H1 (cell line): ENCODE measurements around the gene PLVAP. TPM values are rescaled to one million over a fixed set of nuclear protein-coding genes. Genes with fewer than 3 reads are reported as not detected.

Experiments
- CTCF ChIA-PET: fragments of 300-600 bp; sonication (Branson Sonifier 250); formaldehyde crosslinking; loops from one replicate; lab custom pipeline; 2021; ENCODE audit not compliant: partially characterized antibody; lab: Charles Lee
- POLR2A ChIA-PET: fragments of 300-600 bp; sonication (Branson Sonifier 250); formaldehyde crosslinking; loops from one replicate; lab custom pipeline; 2021; ENCODE audit warnings: inconsistent platforms; ENCODE audit not compliant: partially characterized antibody; lab: Charles Lee
- DNase-seq, 2 experiments: peaks; one replicate each; pipeline versions ENCODE4 v3.0.0 to v3.0.0-alpha.2; 2010 to 2022; ENCODE audit warnings: low spot score in 2 of 2, low read depth in 1 of 2, mixed read lengths in 1 of 2
- FAIRE-seq: peaks from 2 replicates; lab custom pipeline; 2011; peaks lifted over from hg19 to GRCh38; lab: Jason Lieb, UNC
- H2AFZ ChIP-seq: 2 replicates; pipeline ENCODE4 v1.8.1; 2012; ENCODE audit warnings: low read length, inconsistent platforms
- H2AK5ac ChIP-seq: 2 replicates; pipeline ENCODE4 v1.6.1; 2013; ENCODE audit warnings: low read depth, low read length
- H2BK120ac ChIP-seq: replicated peaks from 2 replicates; pipeline ENCODE3; 2013; ENCODE audit warnings: low read depth, low read length, inconsistent platforms
- H2BK12ac ChIP-seq: 2 replicates; pipeline ENCODE4 v1.6.1; 2013; ENCODE audit warnings: low read depth, low read length
- H2BK15ac ChIP-seq: 2 replicates; pipeline ENCODE4 v1.6.1; 2013; ENCODE audit warnings: low read length
- H2BK20ac ChIP-seq: 2 replicates; pipeline ENCODE4 v1.6.1; 2013; ENCODE audit warnings: low read length
- H2BK5ac ChIP-seq: 2 replicates; pipeline ENCODE4 v1.6.1; 2013; ENCODE audit warnings: low read depth, low read length
- H3K14ac ChIP-seq: 2 replicates; pipeline ENCODE4 v1.6.1; 2013; ENCODE audit warnings: inconsistent platforms; ENCODE audit not compliant: insufficient read length
- H3K18ac ChIP-seq: 2 replicates; pipeline ENCODE4 v1.6.1; 2013; ENCODE audit warnings: low read length; ENCODE audit errors: extremely low read depth
- H3K23ac ChIP-seq: 2 replicates; pipeline ENCODE4 v1.6.1; 2013; ENCODE audit warnings: inconsistent platforms; ENCODE audit not compliant: insufficient read length
- H3K23me2 ChIP-seq: 2 replicates; pipeline ENCODE4 v1.6.1; 2013; ENCODE audit warnings: low read depth, low read length
- H3K27ac ChIP-seq: 2 replicates; pipeline ENCODE4 v1.6.1; 2011; ENCODE audit warnings: low read depth, low read length, inconsistent platforms
- H3K27me3 ChIP-seq, 4 experiments: replicated peaks in 1 of 4; 1 replicate in 1 of 4; 2 replicates in 3 of 4; pipeline versions ENCODE4 v1.6.1 to v1.8.1; 2011 to 2013; ENCODE audit warnings: low read length in 3 of 4, mild to moderate bottlenecking in 3 of 4, inconsistent platforms in 2 of 4, mixed read lengths in 2 of 4, moderate library complexity in 1 of 4; ENCODE audit not compliant: control insufficient read depth in 3 of 4, insufficient read depth in 3 of 4; ENCODE audit errors: extremely low read depth in 1 of 4
- H3K36me3 ChIP-seq, 4 experiments: 2 replicates each; pipeline versions ENCODE4 v1.6.1 to v1.8.1; 2011 to 2013; ENCODE audit warnings: mild to moderate bottlenecking in 4 of 4, low read length in 3 of 4, moderate library complexity in 2 of 4, control low read depth in 1 of 4, inconsistent platforms in 1 of 4; ENCODE audit not compliant: insufficient read depth in 4 of 4, control insufficient read depth in 2 of 4
- H3K4ac ChIP-seq: replicated peaks from 2 replicates; pipeline ENCODE3; 2013; ENCODE audit warnings: low read length, low read depth, mixed read lengths, inconsistent platforms; ENCODE audit not compliant: insufficient read length
- H3K4me1 ChIP-seq, 4 experiments: replicated peaks in 1 of 4; 1 replicate in 1 of 4; 2 replicates in 3 of 4; pipeline versions ENCODE4 v1.6.1 to v1.8.1; 2011 to 2013; ENCODE audit warnings: low read length in 3 of 4, inconsistent platforms in 2 of 4, mixed read lengths in 1 of 4; ENCODE audit not compliant: insufficient read depth in 4 of 4, control insufficient read depth in 3 of 4
- H3K4me2 ChIP-seq, 2 experiments: 2 replicates each; pipeline versions ENCODE4 v1.6.1 to v1.8.1; 2011 to 2013; ENCODE audit warnings: low read depth in 2 of 2, low read length in 2 of 2, control low read depth in 1 of 2, inconsistent platforms in 1 of 2, mild to moderate bottlenecking in 1 of 2; ENCODE audit not compliant: insufficient read depth in 1 of 2
- H3K4me3 ChIP-seq, 4 experiments: fragments of 200-600, 300-600 bp in 1 of 4; sonication (generic), shearing (Covaris generic), sonication (Bioruptor Twin) in 1 of 4; 2 replicates each; pipeline versions ENCODE4 v1.5.1 to v1.8.1; 2011 to 2016; ENCODE audit warnings: low read length in 4 of 4, low read depth in 3 of 4, control low read depth in 2 of 4, inconsistent platforms in 2 of 4, mild to moderate bottlenecking in 2 of 4, mixed read lengths in 1 of 4, moderate library complexity in 1 of 4; ENCODE audit not compliant: insufficient read depth in 2 of 4; ENCODE audit errors: extremely low read depth in 1 of 4
- H3K56ac ChIP-seq: replicated peaks from 2 replicates; pipeline ENCODE3; 2013; ENCODE audit warnings: low read depth, mild to moderate bottlenecking, mixed read lengths, low read length, inconsistent platforms; ENCODE audit not compliant: insufficient read length
- H3K79me1 ChIP-seq: 2 replicates; pipeline ENCODE4 v1.6.1; 2013; ENCODE audit warnings: low read depth, low read length, control low read depth
- H3K79me2 ChIP-seq, 2 experiments: 2 replicates each; pipeline versions ENCODE4 v1.6.1 to v1.8.1; 2012 to 2013; ENCODE audit warnings: low read length in 2 of 2, mild to moderate bottlenecking in 2 of 2, inconsistent platforms in 1 of 2; ENCODE audit not compliant: insufficient read depth in 2 of 2, control insufficient read depth in 1 of 2
- H3K9ac ChIP-seq, 4 experiments: replicated peaks in 1 of 4; 1 replicate in 1 of 4; 2 replicates in 3 of 4; pipeline versions ENCODE4 v1.6.1 to v1.8.1; 2011 to 2013; ENCODE audit warnings: low read depth in 3 of 4, low read length in 3 of 4, control low read depth in 2 of 4, mild to moderate bottlenecking in 2 of 4, moderate library complexity in 2 of 4, inconsistent platforms in 1 of 4; ENCODE audit errors: extremely low read depth in 1 of 4
- H3K9me3 ChIP-seq, 2 experiments: 2 replicates each; pipeline versions ENCODE4 v1.6.1 to v1.8.1; 2012 to 2013; ENCODE audit warnings: mild to moderate bottlenecking in 2 of 2, moderate library complexity in 2 of 2, control low read depth in 1 of 2, inconsistent platforms in 1 of 2, low read depth in 1 of 2, low read length in 1 of 2, mixed read lengths in 1 of 2; ENCODE audit not compliant: insufficient read depth in 2 of 2
- H4K20me1 ChIP-seq, 2 experiments: replicated peaks in 1 of 2; 2 replicates each; pipeline versions ENCODE3 to v1.8.1; 2011 to 2013; ENCODE audit warnings: inconsistent platforms in 2 of 2, low read length in 2 of 2, mild to moderate bottlenecking in 1 of 2; ENCODE audit not compliant: insufficient read depth in 2 of 2, control insufficient read depth in 1 of 2
- H4K5ac ChIP-seq: 2 replicates; pipeline ENCODE4 v1.6.1; 2013; ENCODE audit warnings: low read length, low read depth, mixed read lengths, inconsistent platforms; ENCODE audit not compliant: insufficient read length
- H4K8ac ChIP-seq: 2 replicates; pipeline ENCODE4 v1.8.0; 2013; ENCODE audit warnings: mild to moderate bottlenecking, moderate library complexity, low read length, inconsistent platforms; ENCODE audit not compliant: insufficient read depth; ENCODE audit errors: extremely low read depth
- H4K91ac ChIP-seq: replicated peaks from 2 replicates; pipeline ENCODE3; 2013; ENCODE audit warnings: low read length, mixed read lengths, inconsistent platforms; ENCODE audit not compliant: insufficient read length
- CHD1 ChIP-seq: IDR thresholded peaks from 2 replicates; pipeline ENCODE4 v1.6.1; 2012; ENCODE audit warnings: low read depth, low read length, improper control_type of control experiment
- EGR1 ChIP-seq: IDR thresholded peaks from 2 replicates; pipeline ENCODE4 v1.6.1; 2011; ENCODE audit warnings: low read depth, low read length, borderline replicate concordance
- EP300 ChIP-seq, 2 experiments: IDR thresholded peaks; 1 replicate in 1 of 2; 2 replicates in 1 of 2; pipeline ENCODE4 v1.6.1; 2011 to 2012; ENCODE audit warnings: low read depth in 2 of 2, low read length in 2 of 2, mild to moderate bottlenecking in 2 of 2, borderline replicate concordance in 1 of 2, inconsistent platforms in 1 of 2, moderate library complexity in 1 of 2
- EZH2 ChIP-seq: fragments of 200-600 bp; sonication (generic); IDR thresholded peaks from 2 replicates; pipeline ENCODE4 v1.7.1; 2012; ENCODE audit warnings: low read depth, mild to moderate bottlenecking, moderate library complexity, low read length, inconsistent platforms; ENCODE audit not compliant: severe bottlenecking
- GABPA ChIP-seq: IDR thresholded peaks from 2 replicates; pipeline ENCODE4 v1.6.1; 2011; ENCODE audit warnings: mild to moderate bottlenecking, low read length, moderate library complexity, borderline replicate concordance; ENCODE audit not compliant: insufficient read depth
- MAFK ChIP-seq: IDR thresholded peaks from 2 replicates; pipeline ENCODE4 v1.6.1; 2012; ENCODE audit warnings: low read depth, mild to moderate bottlenecking, improper control_type of control experiment, low read length
- SIRT6 ChIP-seq: IDR thresholded peaks from one replicate; pipeline ENCODE4 v1.7.1; 2012; ENCODE audit warnings: low read length, inconsistent platforms
- SP1 ChIP-seq: IDR thresholded peaks from 2 replicates; pipeline ENCODE4 v1.6.1; 2011; ENCODE audit warnings: low read depth, low read length
- SP4 ChIP-seq: IDR thresholded peaks from 2 replicates; pipeline ENCODE4 v1.6.1; 2012; ENCODE audit warnings: low read length, inconsistent platforms
- TCF12 ChIP-seq: IDR thresholded peaks from 2 replicates; pipeline ENCODE4 v1.6.1; 2011; ENCODE audit warnings: low read depth, mild to moderate bottlenecking, low read length
- WGBS, 2 experiments: shearing (Covaris generic) in 1 of 2; methylation state at CpG; one replicate each; pipeline versions ENCODE4 v1.1.6 to v1.1.7; 2013 to 2015; ENCODE audit warnings: low lambda C conversion rate in 2 of 2, mixed read lengths in 2 of 2, inconsistent platforms in 1 of 2, low coverage in 1 of 2, missing lambda C conversion rate in 1 of 2; ENCODE audit not compliant: insufficient replicate concordance in 2 of 2, insufficient coverage in 1 of 2, insufficient read length in 1 of 2; ENCODE audit errors: extremely low coverage in 1 of 2, missing lambda C conversion rate in 1 of 2; 5-methylcytosine and 5-hydroxymethylcytosine counted together
- polyA plus RNA-seq, 7 experiments: library from polyadenylated mRNA; depleted of rRNA in 3 of 7; stranded (reverse) in 5 of 7; unstranded in 2 of 7; fragments of >200 nt in 5 of 7; fragments of 200-250 nt in 2 of 7; gene quantifications; 1 replicate in 5 of 7; 2 replicates in 1 of 7; 4 replicates in 1 of 7; pipeline versions ENCODE4 v1.2.1 to v1.2.3, GENCODE V29; 2011 to 2013; ENCODE audit warnings: missing spikeins in 2 of 7, mixed read lengths in 2 of 7
- total RNA-seq: library from RNA; stranded (reverse); fragmentation: NEBNext Ultra II Directional; extraction: Animal tissue kit (Norgen Biotek cat#: 25700); gene quantifications from 2 replicates; pipeline ENCODE4 v1.2.1, GENCODE V29; 2021
- TF ChIP-seq, protein P1 (sequence below): IDR thresholded peaks from 2 replicates; pipeline ENCODE4 v1.6.1; 2011; ENCODE audit warnings: low read depth, mild to moderate bottlenecking, low read length; ENCODE audit not compliant: insufficient read depth

PLVAP gene
- total and polyA plus RNA-seq, 2 of the 8 experiments (the other 6 are each of a cell fraction or from before 2014, with no cell fraction given): 0.32 TPM; not detected in 1

DNA sequence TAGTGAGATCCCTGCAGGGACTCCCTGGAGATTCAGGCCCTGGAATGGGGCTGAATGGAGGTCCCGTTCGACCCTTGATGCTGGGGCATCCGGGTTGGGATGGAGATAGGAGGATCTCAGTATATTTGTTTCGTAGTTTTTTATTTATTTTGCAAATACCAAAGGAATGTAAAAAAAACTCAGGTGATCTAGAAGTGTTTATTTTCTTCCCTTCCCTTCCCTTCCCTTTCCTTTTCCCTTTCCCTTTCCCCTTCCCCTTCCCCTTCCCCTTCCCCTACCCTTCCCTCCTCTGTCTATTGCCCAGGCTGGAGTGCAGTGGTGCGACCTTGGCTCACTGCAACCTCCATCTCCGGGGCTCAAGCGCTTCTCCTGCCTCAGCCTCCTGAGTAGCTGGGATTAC lies 35.3 kb downstream of the PLVAP start:
- Histone ChIP-seq H3K56ac (no peak overlapping the region), H4K5ac (no peak overlapping the region), H2BK12ac (no peak overlapping the region), H2BK20ac (no peak overlapping the region), H3K14ac (no peak overlapping the region), H2BK120ac (no peak overlapping the region), H3K27ac (no peak overlapping the region), H3K36me3 (peaks cover 0 to 3% (median 0%) of the 10 kb centered on the region in 4 experiments; a peak in 1 of 8 replicates), H3K4me2 (no peak overlapping the region), H2BK5ac (no peak overlapping the region), H3K4ac (no peak overlapping the region), H3K18ac (no peak overlapping the region), H2AK5ac (no peak overlapping the region), H3K9me3 (no peaks in the 10 kb centered on the region), H3K4me3 (no peak overlapping the region), H4K20me1 (peaks cover 0 to 2% of the 10 kb centered on the region in 2 experiments), H4K8ac (no peak overlapping the region), H4K91ac (no peak overlapping the region), H3K4me1 (peaks cover 0 to 25% (median 19%) of the 10 kb centered on the region in 4 experiments; a peak in 5 of 7 replicates), H2AFZ (no peak overlapping the region), H3K23me2 (peaks cover 13% of the 10 kb centered on the region), H3K79me2 (no peaks in the 10 kb centered on the region), H3K23ac (no peak overlapping the region), H2BK15ac (no peak overlapping the region), H3K27me3 (no peaks in the 10 kb centered on the region), H3K79me1 (peaks cover 3% of the 10 kb centered on the region), H3K9ac (no peak overlapping the region)
- FAIRE-seq: no peak
- no peak for DNase-seq
- no peak for TF ChIP-seq GABPA
- no peak for TF ChIP-seq EZH2
- TF ChIP-seq SIRT6: no peak
- no peak for TF ChIP-seq MAFK
- no peak for TF ChIP-seq SP4
- TF ChIP-seq TCF12: no peak
- TF ChIP-seq, protein P1, sequence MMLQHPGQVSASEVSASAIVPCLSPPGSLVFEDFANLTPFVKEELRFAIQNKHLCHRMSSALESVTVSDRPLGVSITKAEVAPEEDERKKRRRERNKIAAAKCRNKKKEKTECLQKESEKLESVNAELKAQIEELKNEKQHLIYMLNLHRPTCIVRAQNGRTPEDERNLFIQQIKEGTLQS: no peak
- TF ChIP-seq SP1: no peak
- TF ChIP-seq EP300 (IDR thresholded peaks at IDR 0.05; ENCODE audit: borderline replicate concordance in 1 of 2, low read depth in 2 of 2, low read length in 2 of 2): no peak
- TF ChIP-seq CHD1: no peak
- TF ChIP-seq EGR1: no peak
- 87% methylated on average over 7 of the region's 7 CpGs; no CpG with 5 or more reads in 1 of the 2 experiments for WGBS, 2 experiments
- CTCF ChIA-PET: interaction anchor here (0.7 to 13.5 kb wide), 5 partner anchors 9 to 189 kb away, joined by 3 to 153 read pairs (median 5); partner anchors contain the start of gene CCDC194
- POLR2A ChIA-PET: interaction anchor here (0.6 to 13.5 kb wide), 4 partner anchors 8 to 83 kb away, joined by 3 to 100 read pairs (median 4); no protein-coding TSS in a partner anchor
